Ovary (tissue), 9 donors: Measurements from ENCODE around the gene WDR53. TPM values are rescaled to one million over a fixed set of nuclear protein-coding genes. Genes with fewer than 3 reads are reported as not detected.
"Not testable (repeated sequence)": the region's sequence is repeated elsewhere in the genome, so short reads cannot be mapped to it uniquely, and the experiment has no call there.

Experiments used
- DNase-seq, 5 donors: peaks; one replicate each; pipeline ENCODE4 v3.0.0-alpha.2; 2019 to 2020
- H3K27ac ChIP-seq, 2 donors: fragments of 200-600 bp; one replicate each; pipeline versions ENCODE4 v1.5.1 to v1.8.0; 2019 to 2022
- H3K27me3 ChIP-seq: fragments of 200-600 bp; one replicate; pipeline ENCODE4 v1.8.0; 2022
- H3K36me3 ChIP-seq: fragments of 200-600 bp; sonication (generic); one replicate; pipeline ENCODE4 v1.5.1; 2019
- H3K4me1 ChIP-seq: one replicate; pipeline ENCODE4 v1.8.1; 2013; ENCODE audit warnings: mild to moderate bottlenecking, moderate library complexity; ENCODE audit not compliant: insufficient read depth
- H3K4me3 ChIP-seq: fragments of 200-600 bp; sonication (generic); one replicate; pipeline ENCODE4 v1.5.1; 2017
- H3K9me3 ChIP-seq, 2 donors: fragments of 200-600 bp in 1 of 2; sonication (generic) in 1 of 2; one replicate each; pipeline versions ENCODE4 v1.5.1 to v1.8.1; 2013 to 2019; ENCODE audit warnings: mild to moderate bottlenecking in 1 of 2, moderate library complexity in 1 of 2
- EP300 ChIP-seq: sonication (generic); formaldehyde crosslinking; IDR thresholded peaks from one replicate; pipeline ENCODE4 v1.6.1; 2017; ENCODE audit warnings: antibody characterized with exemption
- POLR2A ChIP-seq: fragments of 450-650 bp; IDR thresholded peaks from one replicate; pipeline ENCODE4 v1.6.1; 2017; ENCODE audit warnings: antibody characterized with exemption, mild to moderate bottlenecking, moderate library complexity
- WGBS, 3 donors: extraction: QIAGEN DNeasy Blood & Tissue Kit in 1 of 3; methylation state at CpG; one replicate each; pipeline versions ENCODE4 v1.1.5 to v1.1.7; 2013 to 2017; 5-methylcytosine and 5-hydroxymethylcytosine counted together
- intact Hi-C, 4 donors: fragments of 100-400 bp; cut with DNase I; formaldehyde crosslinking; loops; one replicate each; pipeline versions ENCODE4 v1.11.0 to v1.15.1; 2022 to 2023
- polyA plus RNA-seq, 2 donors: library from polyadenylated mRNA; stranded (reverse); fragments of 200-250 nt in 1 of 2; fragments of 350-450 nt in 1 of 2; fragmentation: Illumina TruSeq in 1 of 2; extraction: RNeasy Lipid Tissue Mini Kit (QIAGEN cat#74804) in 1 of 2; gene quantifications; one replicate each; pipeline ENCODE4 v1.2.3, GENCODE V29; 2013 to 2014
- total RNA-seq, 7 donors: library from RNA; depleted of rRNA in 2 of 7; stranded (reverse); fragments of >200 nt in 2 of 7; fragmentation: NEBNext Ultra II Directional in 3 of 7; extraction: Animal tissue kit (Norgen Biotek cat#: 25700) in 3 of 7; gene quantifications; one replicate each; pipeline versions ENCODE4 v1.1.0 to v1.2.4, GENCODE V29; 2016 to 2023
- TF ChIP-seq, protein P1 (sequence below), 3 donors: fragments of 450-650 bp in 2 of 3; fragments of 200-600 bp in 1 of 3; IDR thresholded peaks; one replicate each; pipeline versions ENCODE4 v1.5.1 to v1.8.0; 2016 to 2022; ENCODE audit warnings: antibody characterized with exemption in 3 of 3, mild to moderate bottlenecking in 1 of 3
- donor health status: DM: no; HTN: no; CAD: no; lungs with moderate emphysema.
- donor health status: DM: no; HTN: no; CAD: no.
- donor health status: Bipolar disorder and iron deficiency.
- donor health status: DM: yes; HTN: yes; CAD: no.
- donor health status: DM: no; HTN: no; CAD: no.
- donor health status: DM: yes; HTN: yes; CAD: no.

WDR53 gene
- total and polyA plus RNA-seq, 9 donors, result 3.0 to 14.1 (median 11.6) TPM

DNA sequence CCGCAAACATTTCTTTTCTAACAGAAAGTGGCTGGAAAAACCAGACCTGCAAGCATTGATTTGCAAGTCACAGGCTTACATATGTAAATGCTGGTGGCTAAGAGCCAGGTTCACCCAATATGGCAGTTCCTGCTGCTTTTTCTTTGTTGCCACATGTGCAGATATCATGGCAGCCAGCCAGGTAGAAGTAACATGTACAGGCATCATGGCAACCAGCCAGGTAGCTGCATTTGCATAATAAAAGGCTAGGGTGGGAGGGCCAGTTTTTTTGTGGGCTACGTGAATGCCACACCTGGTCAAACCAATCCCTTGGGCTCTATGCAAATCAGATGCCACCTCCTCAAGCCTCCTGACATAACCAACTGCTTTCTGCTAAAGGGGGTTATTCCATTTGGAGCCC is 50.4 kb downstream of the WDR53 start:
- Histone ChIP-seq H3K4me1 (no peaks in the 10 kb centered on the region), H3K27me3 (no peaks in the 10 kb centered on the region), H3K4me3 (no peak overlapping the region), H3K9me3 (peaks cover 9 to 13% of the 10 kb centered on the region in 2 donors), H3K27ac (no peak overlapping the region), H3K36me3 (no peaks in the 10 kb centered on the region)
- intact Hi-C loops, result no loop called here
- no peak for TF ChIP-seq EP300
- TF ChIP-seq, protein P1, sequence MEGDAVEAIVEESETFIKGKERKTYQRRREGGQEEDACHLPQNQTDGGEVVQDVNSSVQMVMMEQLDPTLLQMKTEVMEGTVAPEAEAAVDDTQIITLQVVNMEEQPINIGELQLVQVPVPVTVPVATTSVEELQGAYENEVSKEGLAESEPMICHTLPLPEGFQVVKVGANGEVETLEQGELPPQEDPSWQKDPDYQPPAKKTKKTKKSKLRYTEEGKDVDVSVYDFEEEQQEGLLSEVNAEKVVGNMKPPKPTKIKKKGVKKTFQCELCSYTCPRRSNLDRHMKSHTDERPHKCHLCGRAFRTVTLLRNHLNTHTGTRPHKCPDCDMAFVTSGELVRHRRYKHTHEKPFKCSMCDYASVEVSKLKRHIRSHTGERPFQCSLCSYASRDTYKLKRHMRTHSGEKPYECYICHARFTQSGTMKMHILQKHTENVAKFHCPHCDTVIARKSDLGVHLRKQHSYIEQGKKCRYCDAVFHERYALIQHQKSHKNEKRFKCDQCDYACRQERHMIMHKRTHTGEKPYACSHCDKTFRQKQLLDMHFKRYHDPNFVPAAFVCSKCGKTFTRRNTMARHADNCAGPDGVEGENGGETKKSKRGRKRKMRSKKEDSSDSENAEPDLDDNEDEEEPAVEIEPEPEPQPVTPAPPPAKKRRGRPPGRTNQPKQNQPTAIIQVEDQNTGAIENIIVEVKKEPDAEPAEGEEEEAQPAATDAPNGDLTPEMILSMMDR (IDR thresholded peaks at IDR 0.05), result no peak
- no peak for TF ChIP-seq POLR2A
- DNase-seq, result no peak
- 79 to 91% (median 82%) methylated on average over 2 of the region's 2 CpGs for WGBS, 3 donors

DNA sequence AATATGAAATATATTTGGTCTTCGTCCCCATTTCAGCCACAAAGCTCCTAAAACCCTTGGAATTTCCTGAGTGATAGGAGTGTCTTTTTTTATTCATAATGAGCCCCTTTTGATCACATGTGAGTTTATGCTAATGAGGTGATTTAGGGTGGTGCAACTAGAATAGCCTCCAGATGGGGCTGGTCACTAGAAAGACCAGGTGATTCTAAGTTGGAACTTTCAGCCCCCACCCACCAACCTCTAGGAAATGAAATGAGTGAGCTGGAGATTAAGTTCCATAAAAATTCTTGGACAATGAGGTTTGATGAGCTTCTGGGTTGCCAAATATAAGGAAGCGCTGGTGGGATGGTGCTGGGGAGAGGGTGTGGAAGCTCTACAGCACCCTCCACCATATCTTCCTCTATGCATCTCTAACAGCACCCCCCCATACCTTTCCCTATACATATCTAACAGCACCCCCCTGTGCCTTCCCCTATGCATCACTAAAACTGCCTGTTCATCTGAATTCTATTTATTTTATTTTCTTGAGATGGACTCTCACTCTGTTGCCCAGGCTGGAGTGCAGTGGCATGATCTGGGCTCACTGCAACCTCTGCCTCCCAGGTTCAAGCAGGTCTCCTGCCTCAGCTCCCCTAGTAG is 51.1 kb downstream of the WDR53 start:
- no peak overlapping the region for H3K27ac ChIP-seq
- TF ChIP-seq POLR2A, result no peak
- intact Hi-C loops, result no loop called here
- no peak for DNase-seq
- no peak overlapping the region for H3K4me3 ChIP-seq
- no peaks in the 10 kb centered on the region for H3K27me3 ChIP-seq
- H3K36me3 ChIP-seq, result no peaks in the 10 kb centered on the region
- H3K9me3 ChIP-seq, result peaks cover 9 to 13% of the 10 kb centered on the region in 2 donors
- no peaks in the 10 kb centered on the region for H3K4me1 ChIP-seq
- WGBS, 3 donors, result 85 to 89% (median 85%) methylated on average over 2 of the region's 2 CpGs

DNA sequence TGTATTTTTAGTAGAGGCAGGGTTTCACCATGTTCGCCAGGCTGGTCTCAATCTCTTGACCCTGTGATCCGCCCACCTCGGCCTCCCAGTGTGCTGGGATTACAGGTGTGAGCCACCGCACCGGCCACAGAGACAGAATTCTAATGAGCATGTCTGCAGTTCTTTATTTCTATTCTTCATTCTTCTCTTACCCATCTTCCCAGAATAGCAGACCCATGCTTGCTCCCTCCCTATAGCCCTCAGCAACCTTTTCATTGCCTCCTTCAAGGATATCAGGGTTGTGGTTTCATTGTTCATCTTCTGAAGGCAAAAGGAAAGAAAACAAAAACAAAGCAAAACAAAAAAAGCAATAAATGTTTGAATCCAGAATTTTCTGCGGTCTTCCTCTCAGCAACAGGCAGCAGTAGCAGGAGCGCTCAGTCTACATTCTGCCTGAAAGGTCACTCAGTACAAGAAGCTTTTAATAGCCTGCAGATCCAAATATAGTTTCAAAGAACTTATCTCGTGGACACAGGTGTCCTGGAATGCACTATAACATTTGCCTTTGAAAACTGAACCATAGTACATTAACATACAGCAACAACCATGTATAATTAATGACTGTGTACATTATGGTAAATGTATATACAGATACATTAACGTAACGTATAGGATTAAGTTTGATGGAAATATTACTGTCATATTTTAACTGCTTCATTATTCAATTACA is 53.3 kb downstream of the WDR53 start, which contains the start of gene SMCO1:
TSS of gene SMCO1 (minus strand) at position 434 of the 709 bp plus-strand sequence. CDS start at position 297, 137 bp downstream.
- H3K27ac ChIP-seq, result no peak within 1 kb of the TSS
- TF ChIP-seq EP300 (no peak), POLR2A (no peak)
- TF ChIP-seq, protein P1 (IDR thresholded peaks at IDR 0.05), result no peak
- no peaks in the 10 kb centered on the region for H3K36me3 ChIP-seq
- 88 to 92% (median 89%) methylated on average over 10 of the region's 10 CpGs for WGBS, 3 donors
- no peaks in the 10 kb centered on the region for H3K4me1 ChIP-seq
- no peak for DNase-seq
- H3K9me3 ChIP-seq, result peaks cover 9 to 13% of the 10 kb centered on the region in 2 donors
- no peak within 1 kb of the TSS for H3K4me3 ChIP-seq
- H3K27me3 ChIP-seq, result no peaks in the 10 kb centered on the region
- intact Hi-C loops, result no loop called here

DNA sequence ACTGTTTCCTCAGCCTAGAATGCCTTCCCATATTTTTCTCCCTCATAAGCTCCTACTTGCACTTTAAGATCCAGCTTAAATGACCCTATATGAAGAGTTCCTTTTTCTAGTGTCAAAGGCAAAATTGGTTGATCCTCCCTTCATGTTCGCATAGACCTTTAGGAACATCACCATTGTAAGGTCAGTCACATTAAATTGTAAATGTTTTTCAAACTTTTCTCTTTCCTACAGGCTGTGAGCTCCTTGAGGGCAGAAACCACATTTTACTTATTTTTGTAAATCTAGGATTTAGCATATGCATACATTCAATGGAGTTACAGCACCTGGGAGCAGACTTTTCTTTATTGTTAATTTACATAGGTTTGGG is 54.0 kb downstream of the WDR53 start:
- Histone ChIP-seq H3K27me3 (no peaks in the 10 kb centered on the region), H3K4me3 (no peak overlapping the region), H3K4me1 (no peaks in the 10 kb centered on the region), H3K27ac (no peak overlapping the region), H3K9me3 (peaks cover 6 to 12% of the 10 kb centered on the region in 2 donors), H3K36me3 (no peaks in the 10 kb centered on the region)
- TF ChIP-seq, protein P1 (IDR thresholded peaks at IDR 0.05), result no peak
- TF ChIP-seq POLR2A, result no peak
- TF ChIP-seq EP300, result no peak
- DNase-seq, result no peak
- WGBS, 3 donors, result 94 to 97% (median 94%) methylated on average over 1 of the region's 1 CpG
- intact Hi-C loops, result no loop called here

DNA sequence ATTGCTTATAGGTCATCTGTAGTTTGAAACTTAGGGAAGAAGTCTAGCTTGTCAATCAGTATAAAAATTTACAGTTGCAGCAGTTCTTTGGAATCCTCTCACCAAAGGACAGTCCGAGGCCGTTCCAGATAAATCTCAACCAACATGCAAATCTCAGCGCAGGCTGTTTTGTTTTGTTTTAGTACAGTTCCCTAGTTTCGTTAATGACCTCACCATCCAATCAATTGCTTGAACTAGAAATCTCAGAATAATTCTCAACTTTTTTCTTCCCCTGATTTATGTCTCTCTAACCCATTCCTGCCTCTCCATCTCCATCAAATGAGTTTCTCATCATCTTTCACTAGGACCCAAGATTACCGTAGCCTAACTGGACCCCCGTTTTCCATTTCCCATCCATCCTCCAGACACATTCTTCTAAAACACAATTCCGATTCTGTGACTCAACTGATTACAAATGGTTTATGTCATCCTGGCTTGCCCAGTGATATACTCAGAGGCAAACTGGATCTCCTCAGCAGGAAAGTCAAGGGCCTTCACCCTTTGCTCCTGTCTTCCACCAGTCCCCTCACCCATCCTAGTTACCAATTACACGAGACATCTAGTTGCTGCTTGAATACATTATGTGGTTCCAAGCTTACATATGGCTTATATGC is 54.5 kb downstream of the WDR53 start:
- Histone ChIP-seq H3K4me3 (no peak overlapping the region), H3K36me3 (no peaks in the 10 kb centered on the region), H3K4me1 (no peaks in the 10 kb centered on the region), H3K9me3 (peaks cover 1 to 7% of the 10 kb centered on the region in 2 donors), H3K27me3 (no peaks in the 10 kb centered on the region), H3K27ac (no peak overlapping the region)
- WGBS, 3 donors, result 77 to 82% (median 79%) methylated on average over 8 of the region's 8 CpGs
- intact Hi-C loops, result no loop called here
- TF ChIP-seq EP300 (no peak), POLR2A (no peak)
- TF ChIP-seq, protein P1 (IDR thresholded peaks at IDR 0.05), result no peak
- no peak for DNase-seq

DNA sequence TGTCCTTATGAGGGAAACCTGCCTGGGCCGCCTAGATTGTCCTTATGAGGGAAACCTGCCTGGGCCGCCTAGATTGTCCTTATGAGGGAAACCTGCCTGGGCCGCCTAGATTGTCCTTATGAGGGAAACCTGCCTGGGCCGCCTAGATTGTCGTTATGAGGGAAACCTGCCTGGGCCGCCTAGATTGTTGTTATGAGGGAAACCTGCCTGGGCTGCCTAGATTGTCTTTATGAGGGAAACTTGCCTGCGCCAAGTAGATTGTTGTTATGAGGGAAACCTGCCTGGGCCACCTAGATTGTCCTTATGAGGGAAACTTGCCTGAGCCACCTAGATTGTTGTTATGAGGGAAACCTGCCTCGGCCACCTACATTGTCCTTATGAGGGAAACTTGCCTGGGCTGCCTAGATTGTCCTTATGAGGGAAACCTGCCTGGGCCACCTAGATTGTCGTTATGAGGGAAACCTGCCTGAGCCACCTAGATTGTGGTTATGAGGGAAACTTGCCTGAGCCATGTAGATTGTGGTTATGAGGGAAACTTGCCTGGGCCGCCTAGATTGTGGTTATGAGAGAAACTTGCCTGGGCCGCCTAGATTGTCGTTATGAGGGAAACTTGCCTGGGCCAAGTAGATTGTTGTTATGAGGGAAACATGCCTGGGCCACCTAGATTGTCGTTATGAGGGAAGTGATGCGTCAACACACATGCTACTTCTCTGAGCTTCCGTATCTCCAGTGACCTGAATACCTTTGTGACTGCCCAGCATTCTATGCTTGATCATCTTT is 56.5 kb downstream of the WDR53 start:
- H3K36me3 ChIP-seq, H3K9me3 ChIP-seq, H3K27me3 ChIP-seq, H3K27ac ChIP-seq, intact Hi-C loops, DNase-seq, H3K4me3 ChIP-seq, H3K4me1 ChIP-seq: not testable (repeated sequence)
- 89 to 93% (median 92%) methylated on average over 13 to 15 of the region's 15 CpGs for WGBS, 3 donors

DNA sequence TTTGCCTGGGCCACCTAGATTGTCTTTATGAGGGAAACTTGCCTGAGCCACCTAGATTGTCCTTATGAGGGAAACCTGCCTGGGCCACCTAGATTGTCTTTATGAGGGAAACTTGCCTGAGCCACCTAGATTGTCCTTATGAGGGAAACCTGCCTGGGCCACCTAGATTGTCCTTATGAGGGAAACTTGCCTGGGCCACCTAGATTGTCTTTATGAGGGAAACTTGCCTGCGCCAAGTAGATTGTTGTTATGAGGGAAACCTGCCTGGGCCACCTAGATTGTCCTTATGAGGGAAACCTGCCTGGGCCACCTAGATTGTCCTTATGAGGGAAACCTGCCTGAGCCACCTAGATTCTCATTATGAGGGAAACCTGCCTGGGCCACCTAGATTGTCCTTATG is 57.2 kb downstream of the WDR53 start:
- H3K4me1 ChIP-seq, H3K4me3 ChIP-seq, H3K9me3 ChIP-seq, intact Hi-C loops, DNase-seq, H3K27me3 ChIP-seq, H3K36me3 ChIP-seq, H3K27ac ChIP-seq: not testable (repeated sequence)
- WGBS, 3 donors, result 100% methylated on average over 1 of the region's 1 CpG
